Measurements from ENCODE around the gene SREK1.
"Not testable (repeated sequence)": the region's sequence is repeated elsewhere in the genome, so short reads cannot be mapped to it uniquely, and the experiment has no call there.

Gene SREK1, protein sequence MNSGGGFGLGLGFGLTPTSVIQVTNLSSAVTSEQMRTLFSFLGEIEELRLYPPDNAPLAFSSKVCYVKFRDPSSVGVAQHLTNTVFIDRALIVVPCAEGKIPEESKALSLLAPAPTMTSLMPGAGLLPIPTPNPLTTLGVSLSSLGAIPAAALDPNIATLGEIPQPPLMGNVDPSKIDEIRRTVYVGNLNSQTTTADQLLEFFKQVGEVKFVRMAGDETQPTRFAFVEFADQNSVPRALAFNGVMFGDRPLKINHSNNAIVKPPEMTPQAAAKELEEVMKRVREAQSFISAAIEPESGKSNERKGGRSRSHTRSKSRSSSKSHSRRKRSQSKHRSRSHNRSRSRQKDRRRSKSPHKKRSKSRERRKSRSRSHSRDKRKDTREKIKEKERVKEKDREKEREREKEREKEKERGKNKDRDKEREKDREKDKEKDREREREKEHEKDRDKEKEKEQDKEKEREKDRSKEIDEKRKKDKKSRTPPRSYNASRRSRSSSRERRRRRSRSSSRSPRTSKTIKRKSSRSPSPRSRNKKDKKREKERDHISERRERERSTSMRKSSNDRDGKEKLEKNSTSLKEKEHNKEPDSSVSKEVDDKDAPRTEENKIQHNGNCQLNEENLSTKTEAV

DNA sequence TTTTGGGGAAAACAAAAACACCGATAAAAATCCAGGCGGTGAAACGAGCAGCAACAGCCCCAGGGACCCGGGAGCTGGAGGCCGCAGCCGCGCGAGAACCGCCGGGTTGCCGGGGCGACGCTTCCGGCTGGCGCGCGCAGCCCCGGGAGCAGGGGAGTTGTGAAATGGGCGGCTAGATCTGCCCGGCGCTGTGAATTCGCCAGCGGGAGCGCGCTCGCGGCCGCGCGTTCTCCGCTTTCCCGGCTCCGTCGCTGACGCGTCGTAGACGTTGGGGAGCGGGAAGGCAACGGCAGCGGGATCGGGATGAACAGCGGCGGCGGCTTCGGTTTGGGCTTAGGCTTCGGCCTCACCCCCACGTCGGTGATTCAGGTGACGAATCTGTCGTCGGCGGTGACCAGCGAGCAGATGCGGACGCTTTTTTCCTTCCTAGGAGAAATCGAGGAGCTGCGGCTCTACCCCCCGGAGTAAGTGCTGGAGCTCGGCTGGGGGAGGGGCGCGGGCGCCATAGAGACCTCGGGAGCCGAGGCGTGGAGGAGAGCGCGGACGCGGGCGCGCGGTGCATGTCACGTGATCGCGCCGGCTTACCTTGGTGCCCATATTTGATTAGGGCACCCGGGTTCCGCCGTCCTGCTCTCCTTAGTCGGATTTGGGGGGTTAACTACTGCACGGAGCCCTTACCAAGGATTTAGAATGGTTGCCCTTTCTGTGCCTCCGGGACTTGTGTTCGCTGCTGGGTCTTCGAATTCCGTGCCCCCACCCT, at the start of gene SREK1:
Gene SREK1 (plus strand): TSS at position 227 of the 760 bp plus-strand sequence. CDS start 77 bp downstream, at position 304.
- DNase-seq = peak; percentile 71 to 84

- no peak for DNase-seq
Observed at GRCh38 chr5:66100851-66101250, 43.2 kb upstream of the SREK1 start.

GRCh38 chr5:66113160-66113559, 30.9 kb upstream of the SREK1 start:
- DNase-seq = no peak

GRCh38 chr5:66118304-66118703, 25.8 kb upstream of the SREK1 start:
- no peak for DNase-seq

- DNase-seq = no peak
Observed at GRCh38 chr5:66122379-66123034, 21.6 kb upstream of the SREK1 start.

GRCh38 chr5:66129144-66129543, 15.0 kb upstream of the SREK1 start:
- DNase-seq = no peak

DNA sequence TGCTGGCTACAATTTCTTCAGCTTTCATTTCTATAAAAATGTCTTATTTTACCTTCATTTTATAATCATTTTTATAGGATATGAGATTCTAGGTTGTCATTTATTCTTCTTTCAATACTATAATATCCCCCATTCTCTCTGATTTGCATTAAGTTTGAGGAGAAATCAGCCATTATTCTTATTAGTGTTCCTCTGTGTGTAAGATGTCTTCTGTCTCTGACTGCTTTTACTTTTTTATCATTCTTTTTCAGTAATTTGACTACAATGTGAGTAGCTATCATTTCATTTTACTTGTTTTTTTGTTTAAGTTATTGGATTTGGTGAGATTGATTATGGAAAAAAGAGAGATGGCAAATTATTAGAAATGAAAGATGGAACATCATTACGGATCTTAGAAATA, 13.6 kb upstream of the SREK1 start:
- DNase-seq = no peak

- no peak for DNase-seq
Observed at GRCh38 chr5:66134407-66134861, 9.7 kb upstream of the SREK1 start.

GRCh38 chr5:66136053-66136452, 8.0 kb upstream of the SREK1 start:
- no peak for DNase-seq

GRCh38 chr5:66136944-66137343, 7.2 kb upstream of the SREK1 start:
- DNase-seq = not testable (repeated sequence)

- DNase-seq = no peak
Observed at GRCh38 chr5:66138637-66139317, 5.3 kb upstream of the SREK1 start.

DNA sequence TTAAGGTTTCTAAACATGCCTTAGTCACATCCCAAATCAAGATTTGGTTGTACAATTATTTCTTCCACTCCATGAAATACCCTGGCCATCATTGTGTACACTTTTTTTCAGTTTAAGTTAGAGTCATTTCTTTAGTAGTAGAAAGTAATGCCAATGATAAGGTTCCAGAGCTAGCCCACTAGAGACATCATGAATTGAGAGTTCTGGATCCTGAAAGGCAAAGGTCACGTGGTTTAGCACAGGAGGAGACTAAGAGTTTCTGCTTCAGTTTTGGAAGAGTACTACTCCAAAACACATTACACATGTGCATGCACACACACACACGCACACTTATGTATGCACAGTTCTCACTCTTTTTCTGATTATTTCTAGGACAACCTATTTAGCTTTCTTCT, 4.8 kb upstream of the SREK1 start:
- DNase-seq = no peak

GRCh38 chr5:66142417-66142816, 1.7 kb upstream of the SREK1 start:
- no peak for DNase-seq

GRCh38 chr5:66143473-66144073, 527 bp upstream of the SREK1 start:
- no peak for DNase-seq

GRCh38 chr5:66144834-66145390, 812 bp downstream of the SREK1 start:
- peak in 1 of 2 experiments; percentile 52 for DNase-seq

DNA sequence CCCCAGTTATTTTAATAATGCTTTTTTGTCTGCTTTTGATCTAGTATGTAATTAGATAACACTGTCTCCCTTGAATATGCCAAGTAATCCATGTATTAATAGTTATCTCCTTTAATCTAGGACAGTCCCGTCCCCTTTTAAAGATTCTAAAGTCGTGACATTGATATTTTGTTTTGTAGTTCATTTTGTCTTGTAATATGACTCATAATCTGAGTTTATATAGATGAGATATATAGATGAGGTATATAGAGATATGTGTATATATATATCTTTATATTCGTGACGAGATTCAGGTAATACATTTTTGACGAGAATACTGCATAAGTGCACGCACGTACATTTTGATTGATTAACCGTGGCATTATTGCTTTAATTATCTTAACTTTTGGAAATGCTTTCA, 1.6 kb downstream of the SREK1 start:
- no peak for DNase-seq

GRCh38 chr5:66149950-66150349, 5.8 kb downstream of the SREK1 start:
- DNase-seq = no peak

DNA sequence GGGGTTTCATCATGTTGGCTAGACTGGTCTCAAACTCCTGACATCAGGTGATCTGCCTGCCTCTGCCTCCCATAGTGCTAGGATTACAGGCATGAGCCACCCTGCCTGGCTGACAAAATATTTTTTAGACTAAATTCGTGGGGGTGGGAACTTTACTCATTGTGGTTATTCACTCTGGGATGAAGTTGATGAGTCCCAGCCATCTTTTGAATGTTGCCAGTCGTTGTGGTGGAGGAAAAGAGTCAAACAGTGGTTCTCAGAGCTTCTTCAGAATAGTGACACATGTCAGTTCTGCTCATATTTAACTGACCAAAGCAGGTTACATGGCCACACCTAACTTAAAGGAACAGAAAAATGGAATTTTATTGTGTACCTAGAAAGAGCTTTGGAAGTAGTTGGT, 6.9 kb downstream of the SREK1 start:
- DNase-seq = no peak

DNA sequence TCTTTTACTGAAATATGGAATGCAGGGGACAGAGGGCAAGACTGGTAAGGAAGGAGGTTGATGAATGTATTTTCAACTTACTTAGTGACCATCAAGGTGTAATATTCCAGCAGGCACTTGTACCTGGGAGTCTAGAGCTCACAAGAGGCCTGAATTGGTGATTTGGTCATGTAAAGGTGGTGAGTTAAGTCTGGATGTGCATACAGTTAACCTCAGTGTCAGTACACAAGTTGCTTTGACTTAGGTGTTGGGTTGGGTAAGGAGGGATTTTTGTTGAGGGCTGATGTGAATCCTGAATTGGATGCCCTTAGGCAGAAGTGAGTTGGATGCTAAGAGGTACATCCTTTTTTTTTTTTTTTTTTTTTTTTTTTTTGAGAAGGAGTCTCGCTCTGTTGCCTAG, 7.4 kb downstream of the SREK1 start:
- DNase-seq = no peak

DNA sequence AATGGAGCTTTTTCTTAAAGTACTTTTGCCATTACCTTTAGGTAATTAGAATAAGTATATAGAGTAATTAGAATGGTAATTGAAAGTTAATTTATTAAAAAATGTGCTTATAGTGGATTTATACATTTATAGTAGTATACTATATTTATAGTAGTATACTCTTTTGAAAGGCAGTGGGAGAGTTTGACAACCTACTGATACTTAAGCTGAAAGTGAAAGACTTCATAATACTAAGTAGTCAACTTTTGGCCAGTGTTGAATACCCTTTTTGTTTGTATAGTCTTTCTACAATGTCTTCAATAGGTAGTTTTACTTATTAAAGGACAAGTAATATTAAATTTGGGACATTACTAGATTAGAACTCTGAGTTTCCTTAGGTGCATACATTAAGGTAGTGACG, 12.9 kb downstream of the SREK1 start:
- no peak for DNase-seq

DNA sequence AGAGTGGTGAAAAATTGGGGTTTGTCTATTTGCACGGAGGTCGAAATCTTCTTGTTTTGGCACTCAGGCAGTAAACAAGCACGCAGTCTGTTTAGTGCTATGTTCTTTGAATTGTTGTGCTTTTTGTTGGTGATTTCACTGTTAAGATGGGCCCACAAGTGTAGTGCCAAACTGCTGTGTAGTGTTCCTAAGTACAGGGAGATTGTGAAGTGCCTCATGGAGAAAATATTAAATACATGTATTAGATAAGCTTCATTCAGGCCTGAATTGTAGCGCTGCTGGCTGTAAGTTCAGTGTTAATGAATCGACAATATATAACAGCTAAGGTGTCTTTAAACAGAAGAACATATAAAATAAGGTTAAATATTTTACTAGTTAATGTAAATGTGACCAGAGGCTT, 17.3 kb downstream of the SREK1 start:
- no peak for DNase-seq

Data from NCI-H1930 (cell line).